Kidney epithelial cell (primary cell): ENCODE results near the gene BARHL1. TPM values are rescaled to one million over a fixed set of nuclear protein-coding genes. Genes with fewer than 3 reads are reported as not detected.

Source experiments
- DNase-seq: peaks from one replicate; pipeline ENCODE4 v3.0.0-alpha.2; 2010; ENCODE audit warnings: low read depth
- H3K27me3 ChIP-seq: 2 replicates; pipeline ENCODE4 v1.6.0; 2011; ENCODE audit warnings: low read length; ENCODE audit not compliant: control insufficient read depth, insufficient read depth
- H3K36me3 ChIP-seq: 2 replicates; pipeline ENCODE4 v1.5.1; 2011; ENCODE audit warnings: low read length; ENCODE audit not compliant: control insufficient read depth, insufficient read depth
- H3K4me3 ChIP-seq: 2 replicates; pipeline ENCODE4 v1.5.1; 2011; ENCODE audit warnings: low read depth, mild to moderate bottlenecking, control low read depth, low read length
- CTCF ChIP-seq: IDR thresholded peaks from 2 replicates; pipeline ENCODE4 v1.5.1; 2011; ENCODE audit warnings: mild to moderate bottlenecking, moderate library complexity, low read length, control low read depth, inconsistent platforms; ENCODE audit not compliant: insufficient read depth, poor library complexity, severe bottlenecking
- total RNA-seq: library from RNA; depleted of rRNA; stranded (reverse); fragments of >200 nt; gene quantifications from 2 replicates; pipeline ENCODE4 v1.2.3, GENCODE V29; 2015

The BARHL1 gene
- total RNA-seq, 1 donor from 2014 or later = not detected

DNA sequence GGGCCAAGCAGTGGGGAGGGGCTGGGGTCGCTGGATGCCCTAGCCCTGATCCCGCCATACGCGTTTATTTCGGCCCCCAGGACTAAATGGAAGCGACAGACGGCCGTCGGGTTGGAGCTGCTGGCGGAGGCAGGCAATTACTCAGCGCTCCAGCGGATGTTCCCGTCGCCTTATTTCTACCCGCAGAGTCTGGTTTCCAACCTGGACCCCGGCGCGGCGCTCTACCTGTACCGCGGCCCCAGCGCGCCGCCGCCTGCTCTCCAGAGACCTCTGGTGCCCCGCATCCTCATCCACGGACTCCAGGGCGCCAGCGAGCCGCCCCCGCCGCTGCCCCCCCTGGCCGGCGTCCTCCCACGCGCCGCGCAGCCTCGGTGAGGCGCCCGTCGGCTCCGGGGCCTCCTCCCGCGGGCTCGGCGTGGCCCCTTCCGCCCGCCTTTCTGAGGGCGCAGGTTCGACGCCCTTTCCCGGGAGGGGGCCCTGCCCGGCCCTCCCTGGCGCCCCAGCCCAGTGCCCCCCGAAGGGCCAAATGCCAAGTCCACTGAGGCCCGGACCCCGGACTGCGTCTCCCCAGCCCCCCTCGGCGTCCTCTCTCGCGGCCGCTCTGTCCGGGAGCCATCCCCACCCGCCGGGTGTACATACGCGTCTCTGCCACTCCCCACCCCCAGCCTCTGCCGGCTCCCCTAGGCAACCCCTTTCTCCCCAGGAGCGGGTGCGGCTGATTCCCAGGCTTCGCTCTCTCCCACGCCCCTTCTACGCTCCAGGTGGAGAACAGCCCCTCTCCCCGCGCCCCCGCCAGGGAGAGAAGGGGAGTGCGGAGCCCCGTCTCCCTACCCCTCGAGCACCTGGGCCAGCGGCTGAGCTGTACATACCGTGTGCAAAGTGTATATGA, 7.0 kb downstream of the BARHL1 start:
- Histone ChIP-seq H3K4me3 (no peak overlapping the region), H3K27me3 (peaks cover 73% of the 10 kb centered on the region), H3K36me3 (no peaks in the 10 kb centered on the region)
- TF ChIP-seq CTCF = no peak
- DNase-seq = no peak

GRCh38 chr9:132590037-132590317, 7.6 kb downstream of the BARHL1 start:
- TF ChIP-seq CTCF = no peak
- DNase-seq = no peak
- Histone ChIP-seq H3K36me3 (no peaks in the 10 kb centered on the region), H3K27me3 (peaks cover 68% of the 10 kb centered on the region), H3K4me3 (no peak overlapping the region)

GRCh38 chr9:132590318-132591182, 8.1 kb downstream of the BARHL1 start:
- TF ChIP-seq CTCF = no peak
- no peak overlapping the region for H3K4me3 ChIP-seq
- DNase-seq = no peak

DNA sequence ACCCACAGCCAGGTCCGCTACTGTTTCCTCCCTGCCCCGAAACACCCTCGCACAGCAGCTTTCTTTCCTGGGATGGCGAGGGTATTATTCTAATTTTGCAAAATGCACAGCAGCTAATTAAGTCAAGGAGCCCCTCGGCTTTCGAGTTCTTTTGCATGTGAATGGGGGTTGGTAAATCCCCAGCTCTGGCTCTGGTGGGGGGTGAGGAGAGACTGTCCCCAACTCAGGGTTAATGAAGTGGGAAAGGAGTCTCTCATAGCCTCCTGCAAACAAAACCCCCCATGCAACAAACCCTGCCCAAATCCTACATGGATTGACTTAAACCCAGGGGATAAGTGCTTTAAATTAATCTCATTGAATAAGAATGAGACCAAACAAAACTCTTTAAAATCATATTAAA, 8.8 kb downstream of the BARHL1 start:
- no peak for DNase-seq
- no peak overlapping the region for H3K4me3 ChIP-seq
- no peak for TF ChIP-seq CTCF
- H3K27me3 ChIP-seq = peaks cover 55% of the 10 kb centered on the region
- no peaks in the 10 kb centered on the region for H3K36me3 ChIP-seq

More at GRCh38 chr9:132590318-132591182, 8.1 kb downstream of the BARHL1 start:
- Histone ChIP-seq H3K27me3 (peaks cover 62% of the 10 kb centered on the region), H3K36me3 (no peaks in the 10 kb centered on the region)

DNA sequence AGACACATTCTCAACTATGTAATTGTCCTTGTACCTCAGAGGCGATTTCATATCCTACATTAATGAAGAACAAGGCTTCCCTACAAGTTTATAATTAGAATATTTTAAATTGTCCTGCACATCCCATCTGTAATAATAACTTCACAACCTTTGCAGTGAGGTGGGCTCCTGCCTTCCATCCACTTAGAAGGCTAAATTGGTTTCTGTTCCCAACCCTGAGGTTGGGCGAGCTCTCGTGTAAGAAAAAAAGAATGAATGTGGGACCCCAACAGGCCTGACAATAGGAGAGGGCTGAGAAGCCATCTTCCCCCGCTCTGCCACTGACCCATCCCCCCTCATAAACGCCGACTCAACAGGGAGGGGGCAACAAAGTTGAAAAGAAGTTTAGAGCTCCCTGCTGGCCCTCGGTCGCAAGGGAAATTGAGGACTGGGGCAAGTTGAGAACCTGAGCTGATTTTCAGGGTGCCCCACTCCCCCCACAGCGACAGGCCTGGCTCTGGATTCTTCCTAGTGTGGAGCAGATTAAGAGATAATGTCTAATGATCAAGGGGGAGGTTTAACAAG, 9.4 kb downstream of the BARHL1 start:
- DNase-seq = no peak
- no peaks in the 10 kb centered on the region for H3K36me3 ChIP-seq
- TF ChIP-seq CTCF = no peak
- H3K27me3 ChIP-seq = peaks cover 49% of the 10 kb centered on the region
- H3K4me3 ChIP-seq = no peak overlapping the region
